NOMO-1 treated with dmso at 0.1 percent for 144 hours (cell line): ENCODE results near the gene LRRC55.

ENCODE experiments used
- DNase-seq: peaks from one replicate; lab custom pipeline; 2025; ENCODE audit not compliant: unreplicated experiment; lab: John Stamatoyannopoulos, UW

The LRRC55 gene

DNA sequence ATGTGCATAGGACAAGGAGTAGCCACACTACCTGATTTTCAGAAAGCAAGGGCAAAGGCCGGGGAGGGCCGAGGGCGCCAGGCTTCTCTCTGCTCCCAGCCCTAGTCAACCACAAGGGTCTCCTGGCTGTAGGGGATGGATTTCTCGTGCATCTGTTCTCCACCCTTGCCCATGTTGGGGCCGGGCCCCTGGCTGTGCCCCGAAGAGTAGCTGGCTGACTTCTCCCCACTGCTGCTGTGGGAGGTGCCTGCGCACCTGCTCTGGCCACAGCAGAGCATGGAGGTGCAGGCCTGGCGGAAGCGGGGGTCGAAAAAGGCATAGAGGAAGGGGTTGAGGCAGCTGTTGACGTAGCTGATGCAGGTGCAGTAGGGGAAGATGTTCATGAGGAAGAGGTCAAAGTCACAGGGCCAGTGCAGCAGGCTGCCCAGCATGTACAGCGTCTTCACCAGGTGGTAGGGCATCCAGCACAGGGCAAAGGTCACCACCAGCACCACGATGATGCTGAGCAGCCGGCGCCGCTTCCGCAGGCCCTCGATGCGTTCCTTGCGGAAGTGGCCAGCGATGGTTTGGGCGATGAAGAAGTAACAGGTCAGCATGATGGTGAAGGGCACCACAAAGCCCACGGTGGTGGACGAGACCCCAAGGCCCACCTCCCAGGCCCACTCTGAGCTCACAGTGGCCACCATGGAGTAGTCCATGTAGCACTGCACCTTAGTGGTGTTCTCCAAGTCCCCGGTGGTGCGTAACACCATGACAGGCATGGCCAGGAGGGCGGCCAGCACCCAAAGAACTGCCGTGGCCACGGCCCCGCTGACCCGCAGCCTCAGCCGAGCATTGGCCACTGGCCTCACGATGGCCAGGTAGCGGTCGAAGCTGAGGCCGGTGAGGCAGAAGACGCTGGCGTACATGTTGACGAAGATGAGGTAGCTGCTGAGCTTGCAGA is 54.3 kb downstream of the LRRC55 start:
- DNase-seq, result no peak

DNA sequence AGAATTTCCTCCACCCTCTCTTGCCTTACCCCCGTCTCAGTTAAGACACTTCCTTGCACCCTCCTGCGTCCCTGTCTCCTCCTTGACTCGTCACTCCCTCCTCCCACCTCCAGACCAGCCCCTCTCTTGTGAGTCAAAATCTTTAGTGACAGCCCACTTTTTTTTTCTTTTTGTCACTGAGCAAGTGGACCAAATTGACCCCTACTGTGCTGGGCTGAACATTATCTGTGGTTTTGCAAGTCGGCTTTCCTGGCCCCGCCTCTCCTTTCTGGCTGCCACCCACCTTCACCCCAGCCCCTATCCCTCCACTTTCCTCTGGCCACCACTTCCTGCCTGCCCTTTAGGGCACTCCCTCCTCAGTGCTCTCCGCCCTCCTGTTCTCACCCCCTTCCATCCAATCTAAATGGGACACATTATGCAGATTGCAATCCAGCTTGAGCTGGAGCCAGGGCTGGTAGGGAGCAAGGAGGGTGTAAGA is 55.5 kb downstream of the LRRC55 start, which contains the start of gene APLNR:
TSS of gene APLNR (minus strand) at position 47 of the 478 bp plus-strand sequence. CDS start 246 bp downstream, outside the sequence.
- DNase-seq, result no peak

GRCh38 chr11:57239348-57239747 is 57.6 kb downstream of the LRRC55 start:
- DNase-seq, result no peak

DNA sequence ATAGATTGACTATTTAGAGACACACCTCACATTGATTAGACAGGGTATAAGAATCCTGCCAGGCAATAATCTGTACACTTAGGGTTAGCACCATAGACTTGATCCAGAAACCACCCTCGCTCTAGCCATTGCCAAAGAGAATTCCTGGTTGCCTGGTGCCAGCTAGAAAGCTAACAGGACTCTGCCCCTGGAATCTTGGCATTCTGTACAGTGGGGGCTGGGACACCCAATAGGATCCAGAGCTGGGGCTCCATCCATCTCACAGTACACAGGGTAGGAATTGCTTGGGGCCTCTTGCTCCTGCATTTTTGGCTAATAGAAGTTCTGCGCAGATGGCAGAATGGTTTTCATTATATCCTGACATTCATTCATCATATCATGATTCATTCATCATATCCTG is 58.3 kb downstream of the LRRC55 start:
- no peak for DNase-seq

- no peak for DNase-seq
Measured at GRCh38 chr11:57240757-57241156, 59.0 kb downstream of the LRRC55 start.
